WTC11 (cell line): ENCODE data around the gene CAMTA1.

ENCODE experiments used
- GTF2I ChIP-seq: fragments of 250-450 bp; sonication (Bioruptor Pico); conservative IDR thresholded peaks from 2 replicates; pipeline ENCODE4 v1.4.0; 2021; ENCODE audit warnings: mild to moderate bottlenecking
- NR2C2 ChIP-seq: sonication (generic); formaldehyde crosslinking; IDR thresholded peaks from 2 replicates; pipeline ENCODE4 v1.8.0; 2022; ENCODE audit warnings: mild to moderate bottlenecking, missing genetic modification reagents
- SOX15 ChIP-seq: fragments of 250-450 bp; sonication (Bioruptor Pico); IDR thresholded peaks from 2 replicates; pipeline ENCODE4 v1.9.0; 2021; ENCODE audit warnings: mild to moderate bottlenecking
- ZNF232 ChIP-seq: sonication (generic); formaldehyde crosslinking; IDR thresholded peaks from 2 replicates; pipeline ENCODE4 v1.8.0; 2022; ENCODE audit warnings: mild to moderate bottlenecking, missing genetic modification reagents
- ZNF416 ChIP-seq: fragments of 250-450 bp; sonication (Bioruptor Pico); IDR thresholded peaks from 2 replicates; pipeline ENCODE4 v1.9.0; 2021; ENCODE audit warnings: mild to moderate bottlenecking, inconsistent platforms
- ZNF671 ChIP-seq: fragments of 250-450 bp; sonication (Bioruptor Pico); IDR thresholded peaks from 2 replicates; pipeline ENCODE4 v1.8.0; 2021; ENCODE audit warnings: mild to moderate bottlenecking
- TF ChIP-seq, protein P1 (sequence below): fragments of 200-600 bp; IDR thresholded peaks from 2 replicates; pipeline ENCODE4 v1.8.0; 2022; ENCODE audit warnings: antibody characterized with exemption
- TF ChIP-seq, protein P2 (sequence below): sonication (generic); formaldehyde crosslinking; IDR thresholded peaks from 2 replicates; pipeline ENCODE4 v1.8.1; 2022; ENCODE audit warnings: mild to moderate bottlenecking, missing genetic modification reagents, moderate library complexity, borderline replicate concordance
- TF ChIP-seq, protein P3 (sequence below): sonication (generic); formaldehyde crosslinking; IDR thresholded peaks from 2 replicates; pipeline ENCODE4 v1.8.0; 2023; ENCODE audit warnings: missing genetic modification reagents
- TF ChIP-seq, protein P4 (sequence below): sonication (generic); formaldehyde crosslinking; IDR thresholded peaks from 2 replicates; pipeline ENCODE4 v1.8.0; 2022; ENCODE audit warnings: mild to moderate bottlenecking, missing genetic modification reagents

DNA sequence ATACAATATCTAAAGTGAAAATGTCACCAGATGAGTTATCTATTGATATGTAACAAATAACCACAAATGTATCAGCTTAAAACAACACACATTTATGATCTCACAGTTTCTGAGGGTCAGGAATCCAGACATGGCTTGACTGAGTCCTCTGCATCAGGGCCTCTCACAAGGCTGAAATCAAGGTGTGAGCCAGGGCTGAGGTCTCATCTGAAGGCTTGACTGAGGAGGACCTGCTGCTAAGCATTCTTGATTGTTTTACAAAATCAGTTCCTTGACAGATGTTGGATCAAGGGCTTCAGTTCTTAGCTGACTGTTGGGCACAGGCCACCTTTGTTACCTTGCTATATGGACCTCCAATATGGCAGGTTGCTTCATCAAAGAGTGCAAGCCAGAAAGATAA is 483.7 kb downstream of the CAMTA1 start:
- TF ChIP-seq SOX15 (CRISPR knock-in tag) (no peak), ZNF232 (CRISPR knock-in tag) (no peak), ZNF416 (CRISPR knock-in tag) (no peak), NR2C2 (CRISPR knock-in tag) (no peak), GTF2I (no peak), ZNF671 (no peak)
- TF ChIP-seq, protein P1, sequence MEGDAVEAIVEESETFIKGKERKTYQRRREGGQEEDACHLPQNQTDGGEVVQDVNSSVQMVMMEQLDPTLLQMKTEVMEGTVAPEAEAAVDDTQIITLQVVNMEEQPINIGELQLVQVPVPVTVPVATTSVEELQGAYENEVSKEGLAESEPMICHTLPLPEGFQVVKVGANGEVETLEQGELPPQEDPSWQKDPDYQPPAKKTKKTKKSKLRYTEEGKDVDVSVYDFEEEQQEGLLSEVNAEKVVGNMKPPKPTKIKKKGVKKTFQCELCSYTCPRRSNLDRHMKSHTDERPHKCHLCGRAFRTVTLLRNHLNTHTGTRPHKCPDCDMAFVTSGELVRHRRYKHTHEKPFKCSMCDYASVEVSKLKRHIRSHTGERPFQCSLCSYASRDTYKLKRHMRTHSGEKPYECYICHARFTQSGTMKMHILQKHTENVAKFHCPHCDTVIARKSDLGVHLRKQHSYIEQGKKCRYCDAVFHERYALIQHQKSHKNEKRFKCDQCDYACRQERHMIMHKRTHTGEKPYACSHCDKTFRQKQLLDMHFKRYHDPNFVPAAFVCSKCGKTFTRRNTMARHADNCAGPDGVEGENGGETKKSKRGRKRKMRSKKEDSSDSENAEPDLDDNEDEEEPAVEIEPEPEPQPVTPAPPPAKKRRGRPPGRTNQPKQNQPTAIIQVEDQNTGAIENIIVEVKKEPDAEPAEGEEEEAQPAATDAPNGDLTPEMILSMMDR = no peak
- TF ChIP-seq, protein P2, sequence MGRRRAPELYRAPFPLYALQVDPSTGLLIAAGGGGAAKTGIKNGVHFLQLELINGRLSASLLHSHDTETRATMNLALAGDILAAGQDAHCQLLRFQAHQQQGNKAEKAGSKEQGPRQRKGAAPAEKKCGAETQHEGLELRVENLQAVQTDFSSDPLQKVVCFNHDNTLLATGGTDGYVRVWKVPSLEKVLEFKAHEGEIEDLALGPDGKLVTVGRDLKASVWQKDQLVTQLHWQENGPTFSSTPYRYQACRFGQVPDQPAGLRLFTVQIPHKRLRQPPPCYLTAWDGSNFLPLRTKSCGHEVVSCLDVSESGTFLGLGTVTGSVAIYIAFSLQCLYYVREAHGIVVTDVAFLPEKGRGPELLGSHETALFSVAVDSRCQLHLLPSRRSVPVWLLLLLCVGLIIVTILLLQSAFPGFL (CRISPR knock-in tag) = no peak
- TF ChIP-seq, protein P3, sequence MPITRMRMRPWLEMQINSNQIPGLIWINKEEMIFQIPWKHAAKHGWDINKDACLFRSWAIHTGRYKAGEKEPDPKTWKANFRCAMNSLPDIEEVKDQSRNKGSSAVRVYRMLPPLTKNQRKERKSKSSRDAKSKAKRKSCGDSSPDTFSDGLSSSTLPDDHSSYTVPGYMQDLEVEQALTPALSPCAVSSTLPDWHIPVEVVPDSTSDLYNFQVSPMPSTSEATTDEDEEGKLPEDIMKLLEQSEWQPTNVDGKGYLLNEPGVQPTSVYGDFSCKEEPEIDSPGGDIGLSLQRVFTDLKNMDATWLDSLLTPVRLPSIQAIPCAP = no peak
- TF ChIP-seq, protein P4, sequence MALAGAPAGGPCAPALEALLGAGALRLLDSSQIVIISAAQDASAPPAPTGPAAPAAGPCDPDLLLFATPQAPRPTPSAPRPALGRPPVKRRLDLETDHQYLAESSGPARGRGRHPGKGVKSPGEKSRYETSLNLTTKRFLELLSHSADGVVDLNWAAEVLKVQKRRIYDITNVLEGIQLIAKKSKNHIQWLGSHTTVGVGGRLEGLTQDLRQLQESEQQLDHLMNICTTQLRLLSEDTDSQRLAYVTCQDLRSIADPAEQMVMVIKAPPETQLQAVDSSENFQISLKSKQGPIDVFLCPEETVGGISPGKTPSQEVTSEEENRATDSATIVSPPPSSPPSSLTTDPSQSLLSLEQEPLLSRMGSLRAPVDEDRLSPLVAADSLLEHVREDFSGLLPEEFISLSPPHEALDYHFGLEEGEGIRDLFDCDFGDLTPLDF (CRISPR knock-in tag) = no peak
